Mesenchymal stem cell (in vitro differentiated cells and primary cell): ENCODE results near the gene OR10P1.

Source experiments
- DNase-seq: peaks from one replicate; pipeline ENCODE4 v3.0.0-alpha.2; 2013
- H2AFZ ChIP-seq: one replicate; pipeline ENCODE4 v1.6.1; 2013; ENCODE audit warnings: low read depth, mild to moderate bottlenecking, control low read depth, inconsistent platforms, low read length, moderate library complexity
- H2AK5ac ChIP-seq: 2 replicates; pipeline ENCODE4 v1.6.1; 2013; ENCODE audit warnings: low read length, moderate library complexity, mild to moderate bottlenecking, inconsistent platforms; ENCODE audit not compliant: severe bottlenecking
- H2BK120ac ChIP-seq: one replicate; pipeline ENCODE4 v1.6.1; 2013; ENCODE audit warnings: low read depth, mild to moderate bottlenecking, inconsistent platforms, low read length, moderate library complexity
- H2BK12ac ChIP-seq, 2 experiments: one replicate each; pipeline ENCODE4 v1.6.1; 2013; ENCODE audit warnings: inconsistent platforms in 2 of 2, low read length in 2 of 2, mild to moderate bottlenecking in 2 of 2, moderate library complexity in 2 of 2, control low read depth in 1 of 2
- H2BK15ac ChIP-seq: one replicate; pipeline ENCODE4 v1.6.1; 2013; ENCODE audit warnings: mild to moderate bottlenecking, low read depth, inconsistent platforms; ENCODE audit not compliant: poor library complexity, severe bottlenecking
- H2BK5ac ChIP-seq: 2 replicates; pipeline ENCODE4 v1.6.1; 2013; ENCODE audit warnings: low read depth, mild to moderate bottlenecking, low read length, control low read depth, inconsistent platforms; ENCODE audit not compliant: poor library complexity, severe bottlenecking
- H3K14ac ChIP-seq, 2 experiments: one replicate each; pipeline ENCODE4 v1.6.1; 2013; ENCODE audit warnings: inconsistent platforms in 2 of 2, low read length in 2 of 2, control low read depth in 1 of 2, mild to moderate bottlenecking in 1 of 2, moderate library complexity in 1 of 2
- H3K18ac ChIP-seq, 2 experiments: one replicate each; pipeline ENCODE4 v1.6.1; 2013; ENCODE audit warnings: inconsistent platforms in 2 of 2, low read length in 2 of 2, control low read depth in 1 of 2, low read depth in 1 of 2, mild to moderate bottlenecking in 1 of 2
- H3K23ac ChIP-seq, 2 experiments: one replicate each; pipeline ENCODE4 v1.6.1; 2013; ENCODE audit warnings: inconsistent platforms in 2 of 2, low read length in 2 of 2, mild to moderate bottlenecking in 2 of 2, moderate library complexity in 2 of 2, control low read depth in 1 of 2
- H3K27ac ChIP-seq: 2 replicates; pipeline ENCODE4 v1.5.1; 2013; ENCODE audit warnings: mild to moderate bottlenecking, moderate library complexity, low read length, control low read depth, inconsistent platforms; ENCODE audit not compliant: poor library complexity, severe bottlenecking
- H3K27me3 ChIP-seq, 2 experiments: 2 replicates each; pipeline versions ENCODE4 v1.6.1 to v1.7.0; 2013; ENCODE audit warnings: low read length in 2 of 2, mild to moderate bottlenecking in 2 of 2, moderate library complexity in 2 of 2, control low read depth in 1 of 2, inconsistent platforms in 1 of 2; ENCODE audit not compliant: control insufficient read depth in 1 of 2, insufficient read depth in 1 of 2
- H3K36me3 ChIP-seq, 2 experiments: 2 replicates each; pipeline versions ENCODE4 v1.6.1 to v1.7.0; 2013; ENCODE audit warnings: low read length in 2 of 2, control low read depth in 1 of 2, inconsistent platforms in 1 of 2, low read depth in 1 of 2, mild to moderate bottlenecking in 1 of 2; ENCODE audit not compliant: insufficient read depth in 2 of 2, control insufficient read depth in 1 of 2
- H3K4ac ChIP-seq, 2 experiments: one replicate each; pipeline ENCODE4 v1.6.1; 2013; ENCODE audit warnings: inconsistent platforms in 2 of 2, low read length in 2 of 2, mild to moderate bottlenecking in 2 of 2, moderate library complexity in 2 of 2, control low read depth in 1 of 2, low read depth in 1 of 2
- H3K4me1 ChIP-seq: 2 replicates; pipeline ENCODE4 v1.6.1; 2013; ENCODE audit warnings: low read depth, low read length, control low read depth; ENCODE audit not compliant: control insufficient read depth, insufficient read depth
- H3K4me2 ChIP-seq: 2 replicates; pipeline ENCODE4 v1.6.1; 2013; ENCODE audit warnings: low read length, mild to moderate bottlenecking, inconsistent platforms; ENCODE audit not compliant: poor library complexity, severe bottlenecking
- H3K4me3 ChIP-seq, 2 experiments: 2 replicates each; pipeline versions ENCODE4 v1.5.1 to v1.7.0; 2013; ENCODE audit warnings: low read length in 2 of 2, mild to moderate bottlenecking in 2 of 2, control low read depth in 1 of 2, low read depth in 1 of 2; ENCODE audit not compliant: insufficient read depth in 1 of 2
- H3K79me1 ChIP-seq: replicated peaks from 2 replicates; pipeline ENCODE4 v1.6.1; 2013; ENCODE audit warnings: mild to moderate bottlenecking, control low read depth, low read length, inconsistent platforms; ENCODE audit not compliant: poor library complexity, severe bottlenecking
- H3K9ac ChIP-seq: 2 replicates; pipeline ENCODE4 v1.7.0; 2013; ENCODE audit warnings: mild to moderate bottlenecking, low read length, moderate library complexity
- H3K9me3 ChIP-seq: 2 replicates; pipeline ENCODE4 v1.7.0; 2013; ENCODE audit warnings: mild to moderate bottlenecking, low read length; ENCODE audit not compliant: control insufficient read depth
- H4K8ac ChIP-seq: one replicate; pipeline ENCODE4 v1.6.1; 2013; ENCODE audit warnings: inconsistent platforms, mild to moderate bottlenecking, low read length, moderate library complexity
- H4K91ac ChIP-seq: one replicate; pipeline ENCODE4 v1.6.1; 2013; ENCODE audit warnings: mild to moderate bottlenecking, low read length, inconsistent platforms
- WGBS: methylation state at CpG from one replicate; pipeline ENCODE4 v1.1.7; 2013; ENCODE audit warnings: mixed read lengths; 5-methylcytosine and 5-hydroxymethylcytosine counted together

OR10P1 gene

GRCh38 chr12:55683676-55684075, 47.0 kb downstream of the OR10P1 start:
- H3K27me3 ChIP-seq: peaks cover 0 to 33% of the 10 kb centered on the region in 2 experiments
- no peak overlapping the region for H3K4me2 ChIP-seq
- no peak overlapping the region for H2BK5ac ChIP-seq
- no peak overlapping the region for H3K18ac ChIP-seq
- WGBS: 88% methylated on average over 6 of the region's 7 CpGs
- no peak overlapping the region for H3K4ac ChIP-seq
- no peak overlapping the region for H4K8ac ChIP-seq
- no peak overlapping the region for H2BK15ac ChIP-seq
- peaks cover 0 to 31% of the 10 kb centered on the region in 2 experiments for H3K36me3 ChIP-seq
- H4K91ac ChIP-seq: no peak overlapping the region
- H3K9ac ChIP-seq: no peak overlapping the region
- H2AK5ac ChIP-seq: no peak overlapping the region
- no peak overlapping the region for H2BK12ac ChIP-seq
- H3K4me3 ChIP-seq: no peak overlapping the region
- H2BK120ac ChIP-seq: no peak overlapping the region
- no peaks in the 10 kb centered on the region for H3K79me1 ChIP-seq
- H3K4me1 ChIP-seq: peaks cover 9% of the 10 kb centered on the region
- H3K9me3 ChIP-seq: no peaks in the 10 kb centered on the region
- H3K27ac ChIP-seq: no peak overlapping the region
- no peak for DNase-seq
- H2AFZ ChIP-seq: no peak overlapping the region
- no peak overlapping the region for H3K23ac ChIP-seq
- H3K14ac ChIP-seq: no peak overlapping the region

GRCh38 chr12:55684761-55685370, 48.2 kb downstream of the OR10P1 start:
- no peak overlapping the region for H3K4me3 ChIP-seq
- no peak overlapping the region for H3K18ac ChIP-seq
- H3K4ac ChIP-seq: no peak overlapping the region
- H3K36me3 ChIP-seq: peaks cover 0 to 38% of the 10 kb centered on the region in 2 experiments
- no peak overlapping the region for H4K91ac ChIP-seq
- no peak overlapping the region for H3K14ac ChIP-seq
- no peak overlapping the region for H3K23ac ChIP-seq
- H3K4me1 ChIP-seq: peaks cover 9% of the 10 kb centered on the region
- no peak overlapping the region for H3K4me2 ChIP-seq
- no peak for DNase-seq
- H2BK120ac ChIP-seq: no peak overlapping the region
- H2BK5ac ChIP-seq: no peak overlapping the region
- H3K9ac ChIP-seq: no peak overlapping the region
- H3K9me3 ChIP-seq: no peaks in the 10 kb centered on the region
- H3K27ac ChIP-seq: no peak overlapping the region
- H2AK5ac ChIP-seq: no peak overlapping the region
- H4K8ac ChIP-seq: no peak overlapping the region
- no peak overlapping the region for H2AFZ ChIP-seq
- H2BK12ac ChIP-seq: no peak overlapping the region
- H3K79me1 ChIP-seq: no peaks in the 10 kb centered on the region
- 92% methylated on average over 17 of the region's 20 CpGs for WGBS
- no peak overlapping the region for H2BK15ac ChIP-seq
- H3K27me3 ChIP-seq: peaks cover 0 to 33% of the 10 kb centered on the region in 2 experiments

GRCh38 chr12:55685671-55686070, 49.0 kb downstream of the OR10P1 start:
- WGBS: 85% methylated on average over 5 of the region's 5 CpGs

GRCh38 chr12:55686366-55687010, 49.8 kb downstream of the OR10P1 start:
- H3K23ac ChIP-seq: no peak overlapping the region
- peaks cover 6% of the 10 kb centered on the region for H3K4me1 ChIP-seq
- H3K14ac ChIP-seq: no peak overlapping the region
- no peak overlapping the region for H3K4me2 ChIP-seq
- H2BK15ac ChIP-seq: no peak overlapping the region
- H2AK5ac ChIP-seq: no peak overlapping the region
- no peaks in the 10 kb centered on the region for H3K9me3 ChIP-seq
- 83% methylated on average over 9 of the region's 9 CpGs for WGBS
- H2BK120ac ChIP-seq: no peak overlapping the region
- H2AFZ ChIP-seq: no peak overlapping the region
- no peak overlapping the region for H3K27ac ChIP-seq
- H2BK12ac ChIP-seq: no peak overlapping the region
- H2BK5ac ChIP-seq: no peak overlapping the region
- H3K9ac ChIP-seq: no peak overlapping the region
- no peak overlapping the region for H3K4me3 ChIP-seq
- no peak overlapping the region for H4K91ac ChIP-seq
- peaks cover 0 to 26% of the 10 kb centered on the region in 2 experiments for H3K27me3 ChIP-seq
- no peak for DNase-seq
- H3K18ac ChIP-seq: no peak overlapping the region
- H3K36me3 ChIP-seq: peaks cover 0 to 43% of the 10 kb centered on the region in 2 experiments
- H4K8ac ChIP-seq: no peak overlapping the region
- no peaks in the 10 kb centered on the region for H3K79me1 ChIP-seq
- H3K4ac ChIP-seq: no peak overlapping the region

More at GRCh38 chr12:55685671-55686070, 49.0 kb downstream of the OR10P1 start:
- Histone ChIP-seq H3K4ac (no peak overlapping the region), H2BK15ac (no peak overlapping the region), H4K8ac (no peak overlapping the region), H3K23ac (no peak overlapping the region), H3K9ac (no peak overlapping the region), H3K27me3 (peaks cover 0 to 33% of the 10 kb centered on the region in 2 experiments), H3K79me1 (no peaks in the 10 kb centered on the region), H2BK5ac (no peak overlapping the region), H3K14ac (no peak overlapping the region), H3K4me1 (peaks cover 9% of the 10 kb centered on the region), H2BK120ac (no peak overlapping the region), H3K4me2 (no peak overlapping the region), H3K4me3 (no peak overlapping the region), H4K91ac (no peak overlapping the region), H3K9me3 (no peaks in the 10 kb centered on the region), H3K27ac (no peak overlapping the region), H3K18ac (no peak overlapping the region), H3K36me3 (peaks cover 0 to 38% of the 10 kb centered on the region in 2 experiments), H2BK12ac (no peak overlapping the region), H2AK5ac (no peak overlapping the region), H2AFZ (no peak overlapping the region)
- DNase-seq: no peak
